HepG2 (cell line): ENCODE measurements around the gene PDLIM5. TPM values are rescaled to one million over a fixed set of nuclear protein-coding genes. Genes with fewer than 3 reads are reported as not detected.

Experiments
- ATF7 ChIP-seq, 2 experiments: fragments of 450-650 bp in 1 of 2; sonication (generic) in 1 of 2; formaldehyde crosslinking in 1 of 2; IDR thresholded peaks; 2 replicates each; pipeline versions ENCODE4 v1.4.0 to v1.6.1; 2016 to 2020; ENCODE audit warnings: antibody characterized with exemption in 1 of 2, mild to moderate bottlenecking in 1 of 2, missing genetic modification reagents in 1 of 2
- ELF1 ChIP-seq: sonication (generic); formaldehyde crosslinking; IDR thresholded peaks from 2 replicates; pipeline ENCODE4 v1.4.0; 2020; ENCODE audit warnings: missing genetic modification reagents
- FOXO1 ChIP-seq: sonication (generic); formaldehyde crosslinking; IDR thresholded peaks from 2 replicates; pipeline ENCODE4 v1.4.0; 2020; ENCODE audit warnings: missing genetic modification reagents
- MIER2 ChIP-seq: IDR thresholded peaks from 2 replicates; pipeline ENCODE4 v1.6.1; 2016; ENCODE audit warnings: missing biosample characterization, missing genetic modification reagents
- POLR2AphosphoS5 ChIP-seq: IDR thresholded peaks from 2 replicates; pipeline ENCODE4 v1.6.1; 2012; ENCODE audit warnings: low read depth, low read length
- RBM39 ChIP-seq: fragments of 200-400 bp; formaldehyde crosslinking; IDR thresholded peaks from one replicate; pipeline ENCODE4 v1.6.1; 2018; ENCODE audit warnings: antibody characterized with exemption, mild to moderate bottlenecking, low read depth, low read length; ENCODE audit not compliant: poor library complexity, severe bottlenecking
- SYNCRIP ChIP-seq: fragments of 200-400 bp; formaldehyde crosslinking; IDR thresholded peaks from 2 replicates; pipeline ENCODE4 v1.6.1; 2018; ENCODE audit warnings: mild to moderate bottlenecking, low read depth, low read length; ENCODE audit not compliant: insufficient read depth
- ZNF572 ChIP-seq: sonication (generic); formaldehyde crosslinking; IDR thresholded peaks from 2 replicates; pipeline ENCODE4 v1.5.1; 2020; ENCODE audit warnings: mild to moderate bottlenecking, missing genetic modification reagents
- polyA plus RNA-seq, 8 experiments: library from polyadenylated mRNA; depleted of rRNA in 3 of 8; stranded (reverse) in 7 of 8; unstranded in 1 of 8; fragments of >200 nt; fragmentation: Illumina TruSeq in 4 of 8; extraction: Trizol in 4 of 8; gene quantifications; 2 replicates each; pipeline versions ENCODE4 v1.2.1 to v1.2.3, GENCODE V29; 2011 to 2016; ENCODE audit warnings: low read depth in 4 of 8, missing spikeins in 1 of 8, mixed read lengths in 1 of 8; ENCODE audit not compliant: insufficient read depth in 1 of 8
- total RNA-seq, 5 experiments: library from RNA; depleted of rRNA; stranded (reverse); fragments of >200 nt; fragmentation: Illumina TruSeq; extraction: Trizol; gene quantifications; 2 replicates each; pipeline ENCODE4 v1.2.3, GENCODE V29; 2016; ENCODE audit warnings: low read depth in 1 of 5
- TF ChIP-seq, protein P1 (sequence below), 2 experiments: sonication (generic) in 1 of 2; formaldehyde crosslinking in 1 of 2; IDR thresholded peaks; 2 replicates each; pipeline versions ENCODE4 v1.6.1 to v1.9.0; 2014 to 2022; ENCODE audit warnings: antibody characterized with exemption in 1 of 2, borderline replicate concordance in 1 of 2, inconsistent platforms in 1 of 2, low read depth in 1 of 2, missing genetic modification reagents in 1 of 2
- TF ChIP-seq, protein P2 (sequence below): sonication (generic); formaldehyde crosslinking; IDR thresholded peaks from 2 replicates; pipeline ENCODE4 v1.9.0; 2021; ENCODE audit warnings: missing genetic modification reagents, mild to moderate bottlenecking, borderline replicate concordance
- TF ChIP-seq, protein P3 (sequence below): IDR thresholded peaks from 2 replicates; pipeline ENCODE4 v1.6.1; 2012; ENCODE audit warnings: low read depth, low read length, improper control_type of control experiment
- TF ChIP-seq, protein P4 (sequence below): sonication (generic); formaldehyde crosslinking; IDR thresholded peaks from 2 replicates; pipeline ENCODE4 v1.4.0; 2020; ENCODE audit warnings: missing genetic modification reagents
- TF ChIP-seq, protein P5 (sequence below): sonication (generic); formaldehyde crosslinking; IDR thresholded peaks from 2 replicates; pipeline ENCODE4 v1.4.0; 2020; ENCODE audit warnings: low read depth, mild to moderate bottlenecking, missing genetic modification reagents

The PDLIM5 gene
- total and polyA plus RNA-seq, 2 of the 13 experiments (the other 11 are each of a cell fraction or from before 2014, with no cell fraction given) = 52.8 to 119 TPM

DNA sequence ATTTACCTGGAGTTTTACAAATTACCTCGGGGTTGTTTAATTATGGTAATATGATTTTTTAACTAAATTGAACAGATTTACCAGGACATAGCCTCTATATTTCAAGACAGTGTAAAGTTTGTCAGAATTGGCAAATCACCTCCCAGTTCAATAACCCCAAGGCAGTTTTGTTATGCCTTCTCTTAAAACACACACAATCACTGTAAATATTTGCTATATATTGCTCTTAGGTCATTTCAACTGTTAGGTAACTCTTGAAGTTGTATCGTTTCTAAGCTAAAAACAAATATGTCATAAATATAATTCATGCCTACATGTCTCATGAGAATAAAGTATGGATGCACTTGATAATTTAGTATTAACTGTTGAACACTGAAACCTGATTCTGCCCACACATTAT, 24.1 kb downstream of the PDLIM5 start (continued):
- TF ChIP-seq, protein P1, sequence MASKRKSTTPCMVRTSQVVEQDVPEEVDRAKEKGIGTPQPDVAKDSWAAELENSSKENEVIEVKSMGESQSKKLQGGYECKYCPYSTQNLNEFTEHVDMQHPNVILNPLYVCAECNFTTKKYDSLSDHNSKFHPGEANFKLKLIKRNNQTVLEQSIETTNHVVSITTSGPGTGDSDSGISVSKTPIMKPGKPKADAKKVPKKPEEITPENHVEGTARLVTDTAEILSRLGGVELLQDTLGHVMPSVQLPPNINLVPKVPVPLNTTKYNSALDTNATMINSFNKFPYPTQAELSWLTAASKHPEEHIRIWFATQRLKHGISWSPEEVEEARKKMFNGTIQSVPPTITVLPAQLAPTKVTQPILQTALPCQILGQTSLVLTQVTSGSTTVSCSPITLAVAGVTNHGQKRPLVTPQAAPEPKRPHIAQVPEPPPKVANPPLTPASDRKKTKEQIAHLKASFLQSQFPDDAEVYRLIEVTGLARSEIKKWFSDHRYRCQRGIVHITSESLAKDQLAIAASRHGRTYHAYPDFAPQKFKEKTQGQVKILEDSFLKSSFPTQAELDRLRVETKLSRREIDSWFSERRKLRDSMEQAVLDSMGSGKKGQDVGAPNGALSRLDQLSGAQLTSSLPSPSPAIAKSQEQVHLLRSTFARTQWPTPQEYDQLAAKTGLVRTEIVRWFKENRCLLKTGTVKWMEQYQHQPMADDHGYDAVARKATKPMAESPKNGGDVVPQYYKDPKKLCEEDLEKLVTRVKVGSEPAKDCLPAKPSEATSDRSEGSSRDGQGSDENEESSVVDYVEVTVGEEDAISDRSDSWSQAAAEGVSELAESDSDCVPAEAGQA (IDR thresholded peaks at IDR 0.05; ENCODE audit: low read depth) = no peak
- TF ChIP-seq, protein P1 (CRISPR knock-in tag; IDR thresholded peaks at IDR 0.05; ENCODE audit: borderline replicate concordance) = no peak
- TF ChIP-seq ELF1 (CRISPR knock-in tag) (no peak), POLR2AphosphoS5 (no peak), MIER2 (CRISPR knock-in tag) (no peak), FOXO1 (CRISPR knock-in tag) (peak; percentile 34; the same call in 1 of the 2 replicates), SYNCRIP (no peak), ZNF572 (CRISPR knock-in tag) (no peak), ATF7 (IDR thresholded peaks at IDR 0.05) (no peak), ATF7 (CRISPR knock-in tag; IDR thresholded peaks at IDR 0.05) (no peak), RBM39 (no peak)
- TF ChIP-seq, protein P2, sequence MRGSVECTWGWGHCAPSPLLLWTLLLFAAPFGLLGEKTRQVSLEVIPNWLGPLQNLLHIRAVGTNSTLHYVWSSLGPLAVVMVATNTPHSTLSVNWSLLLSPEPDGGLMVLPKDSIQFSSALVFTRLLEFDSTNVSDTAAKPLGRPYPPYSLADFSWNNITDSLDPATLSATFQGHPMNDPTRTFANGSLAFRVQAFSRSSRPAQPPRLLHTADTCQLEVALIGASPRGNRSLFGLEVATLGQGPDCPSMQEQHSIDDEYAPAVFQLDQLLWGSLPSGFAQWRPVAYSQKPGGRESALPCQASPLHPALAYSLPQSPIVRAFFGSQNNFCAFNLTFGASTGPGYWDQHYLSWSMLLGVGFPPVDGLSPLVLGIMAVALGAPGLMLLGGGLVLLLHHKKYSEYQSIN (CRISPR knock-in tag) = no peak
- TF ChIP-seq, protein P3, sequence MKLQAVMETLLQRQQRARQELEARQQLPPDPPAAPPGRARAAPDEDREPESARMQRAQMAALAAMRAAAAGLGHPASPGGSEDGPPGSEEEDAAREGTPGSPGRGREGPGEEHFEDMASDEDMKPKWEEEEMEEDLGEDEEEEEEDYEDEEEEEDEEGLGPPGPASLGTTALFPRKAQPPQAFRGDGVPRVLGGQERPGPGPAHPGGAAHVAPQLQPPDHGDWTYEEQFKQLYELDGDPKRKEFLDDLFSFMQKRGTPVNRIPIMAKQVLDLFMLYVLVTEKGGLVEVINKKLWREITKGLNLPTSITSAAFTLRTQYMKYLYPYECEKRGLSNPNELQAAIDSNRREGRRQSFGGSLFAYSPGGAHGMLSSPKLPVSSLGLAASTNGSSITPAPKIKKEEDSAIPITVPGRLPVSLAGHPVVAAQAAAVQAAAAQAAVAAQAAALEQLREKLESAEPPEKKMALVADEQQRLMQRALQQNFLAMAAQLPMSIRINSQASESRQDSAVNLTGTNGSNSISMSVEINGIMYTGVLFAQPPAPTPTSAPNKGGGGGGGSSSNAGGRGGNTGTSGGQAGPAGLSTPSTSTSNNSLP = peak; percentile 11; the same call in 1 of the 2 replicates
- TF ChIP-seq, protein P4, sequence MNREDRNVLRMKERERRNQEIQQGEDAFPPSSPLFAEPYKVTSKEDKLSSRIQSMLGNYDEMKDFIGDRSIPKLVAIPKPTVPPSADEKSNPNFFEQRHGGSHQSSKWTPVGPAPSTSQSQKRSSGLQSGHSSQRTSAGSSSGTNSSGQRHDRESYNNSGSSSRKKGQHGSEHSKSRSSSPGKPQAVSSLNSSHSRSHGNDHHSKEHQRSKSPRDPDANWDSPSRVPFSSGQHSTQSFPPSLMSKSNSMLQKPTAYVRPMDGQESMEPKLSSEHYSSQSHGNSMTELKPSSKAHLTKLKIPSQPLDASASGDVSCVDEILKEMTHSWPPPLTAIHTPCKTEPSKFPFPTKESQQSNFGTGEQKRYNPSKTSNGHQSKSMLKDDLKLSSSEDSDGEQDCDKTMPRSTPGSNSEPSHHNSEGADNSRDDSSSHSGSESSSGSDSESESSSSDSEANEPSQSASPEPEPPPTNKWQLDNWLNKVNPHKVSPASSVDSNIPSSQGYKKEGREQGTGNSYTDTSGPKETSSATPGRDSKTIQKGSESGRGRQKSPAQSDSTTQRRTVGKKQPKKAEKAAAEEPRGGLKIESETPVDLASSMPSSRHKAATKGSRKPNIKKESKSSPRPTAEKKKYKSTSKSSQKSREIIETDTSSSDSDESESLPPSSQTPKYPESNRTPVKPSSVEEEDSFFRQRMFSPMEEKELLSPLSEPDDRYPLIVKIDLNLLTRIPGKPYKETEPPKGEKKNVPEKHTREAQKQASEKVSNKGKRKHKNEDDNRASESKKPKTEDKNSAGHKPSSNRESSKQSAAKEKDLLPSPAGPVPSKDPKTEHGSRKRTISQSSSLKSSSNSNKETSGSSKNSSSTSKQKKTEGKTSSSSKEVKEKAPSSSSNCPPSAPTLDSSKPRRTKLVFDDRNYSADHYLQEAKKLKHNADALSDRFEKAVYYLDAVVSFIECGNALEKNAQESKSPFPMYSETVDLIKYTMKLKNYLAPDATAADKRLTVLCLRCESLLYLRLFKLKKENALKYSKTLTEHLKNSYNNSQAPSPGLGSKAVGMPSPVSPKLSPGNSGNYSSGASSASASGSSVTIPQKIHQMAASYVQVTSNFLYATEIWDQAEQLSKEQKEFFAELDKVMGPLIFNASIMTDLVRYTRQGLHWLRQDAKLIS (CRISPR knock-in tag) = no peak
- TF ChIP-seq, protein P5, sequence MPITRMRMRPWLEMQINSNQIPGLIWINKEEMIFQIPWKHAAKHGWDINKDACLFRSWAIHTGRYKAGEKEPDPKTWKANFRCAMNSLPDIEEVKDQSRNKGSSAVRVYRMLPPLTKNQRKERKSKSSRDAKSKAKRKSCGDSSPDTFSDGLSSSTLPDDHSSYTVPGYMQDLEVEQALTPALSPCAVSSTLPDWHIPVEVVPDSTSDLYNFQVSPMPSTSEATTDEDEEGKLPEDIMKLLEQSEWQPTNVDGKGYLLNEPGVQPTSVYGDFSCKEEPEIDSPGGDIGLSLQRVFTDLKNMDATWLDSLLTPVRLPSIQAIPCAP (CRISPR knock-in tag) = no peak
